Sigmoid colon (tissue), 7 donors: ENCODE data around the gene C2orf49. TPM values are rescaled to one million over a fixed set of nuclear protein-coding genes. Genes with fewer than 3 reads are reported as not detected.

ENCODE experiments used
- DNase-seq: peaks from one replicate; pipeline ENCODE4 v3.0.0-alpha.2; 2019
- H3K27ac ChIP-seq, 4 donors: fragments of 200-600 bp; sonication (generic); one replicate each; pipeline ENCODE4 v1.5.1; 2016 to 2019; ENCODE audit warnings: mild to moderate bottlenecking in 1 of 4
- H3K27me3 ChIP-seq, 3 donors: fragments of 200-600 bp; sonication (generic); one replicate each; pipeline ENCODE4 v1.5.1; 2019; ENCODE audit warnings: mild to moderate bottlenecking in 1 of 3
- H3K36me3 ChIP-seq, 4 donors: fragments of 200-600 bp; sonication (generic); one replicate each; pipeline ENCODE4 v1.5.1; 2016 to 2019
- H3K4me1 ChIP-seq, 4 donors: fragments of 200-600 bp; sonication (generic); one replicate each; pipeline ENCODE4 v1.5.1; 2017 to 2019
- H3K4me3 ChIP-seq, 4 donors: fragments of 200-600 bp; sonication (generic); one replicate each; pipeline ENCODE4 v1.5.1; 2017 to 2019; ENCODE audit warnings: mild to moderate bottlenecking in 2 of 4, moderate library complexity in 1 of 4
- H3K9me3 ChIP-seq, 4 donors: fragments of 200-600 bp in 3 of 4; sonication (generic) in 3 of 4; one replicate each; pipeline versions ENCODE4 v1.5.1 to v1.6.1; 2013 to 2019
- CTCF ChIP-seq, 4 experiments: fragments of 450-650 bp in 3 of 4; fragments of 200-600 bp in 1 of 4; IDR thresholded peaks; one replicate each; pipeline ENCODE4 v1.5.1; 2016 to 2019; ENCODE audit warnings: antibody characterized with exemption in 4 of 4, mild to moderate bottlenecking in 3 of 4, moderate library complexity in 2 of 4
- EP300 ChIP-seq, 4 donors: sonication (generic); formaldehyde crosslinking; IDR thresholded peaks; one replicate each; pipeline ENCODE4 v1.6.1; 2017; ENCODE audit warnings: antibody characterized with exemption in 4 of 4
- POLR2A ChIP-seq, 2 donors: fragments of 450-650 bp; IDR thresholded peaks; one replicate each; pipeline ENCODE4 v1.6.1; 2016; ENCODE audit warnings: antibody characterized with exemption in 2 of 2, mild to moderate bottlenecking in 2 of 2, moderate library complexity in 2 of 2
- POLR2AphosphoS5 ChIP-seq, 4 donors: sonication (generic); formaldehyde crosslinking; IDR thresholded peaks; one replicate each; pipeline ENCODE4 v1.6.1; 2017; ENCODE audit warnings: antibody characterized with exemption in 4 of 4
- WGBS, 2 donors: extraction: QIAGEN DNeasy Blood & Tissue Kit; methylation state at CpG; one replicate each; pipeline ENCODE4 v1.1.7; 2013; 5-methylcytosine and 5-hydroxymethylcytosine counted together
- intact Hi-C: fragments of 100-400 bp; cut with DNase I; formaldehyde crosslinking; loops from one replicate; pipeline ENCODE4 v1.15.1; 2023
- polyA plus RNA-seq, 3 donors: library from polyadenylated mRNA; stranded (reverse); fragments of 200-250 nt; gene quantifications; one replicate each; pipeline ENCODE4 v1.2.3, GENCODE V29; 2013
- total RNA-seq, 4 donors: library from RNA; depleted of rRNA; stranded (reverse); fragments of >200 nt; gene quantifications; one replicate each; pipeline ENCODE4 v1.1.0, GENCODE V29; 2016
- donor health status: healthy with polysubstance abuse.
- donor health status: Bipolar disorder and iron deficiency.
- donor health status: healthy.

C2orf49 gene
- total and polyA plus RNA-seq, 7 donors, result 8.3 to 22.5 (median 15.7) TPM

- Histone ChIP-seq H3K4me3 (no peak overlapping the region), H3K4me1 (no peaks in the 10 kb centered on the region), H3K27me3 (no peaks in the 10 kb centered on the region), H3K27ac (no peak overlapping the region), H3K36me3 (peaks cover 5 to 84% (median 16%) of the 10 kb centered on the region in 4 donors), H3K9me3 (no peaks in the 10 kb centered on the region)
- TF ChIP-seq POLR2A (IDR thresholded peaks at IDR 0.05), result no peak
- TF ChIP-seq CTCF (IDR thresholded peaks at IDR 0.05), result no peak
- TF ChIP-seq EP300 (IDR thresholded peaks at IDR 0.05), result no peak
- TF ChIP-seq POLR2AphosphoS5 (IDR thresholded peaks at IDR 0.05), result no peak
- intact Hi-C loops, result no loop called here
- 95 to 98% methylated on average over 2 of the region's 2 CpGs for WGBS, 2 donors
- DNase-seq, result no peak
These were observed 45.4 kb upstream of the C2orf49 start for GRCh38 chr2:105291981-105292380.

- DNase-seq, result no peak
- Histone ChIP-seq H3K4me1 (no peaks in the 10 kb centered on the region), H3K27ac (no peak overlapping the region), H3K36me3 (peaks cover 5 to 86% (median 27%) of the 10 kb centered on the region in 4 donors), H3K9me3 (no peaks in the 10 kb centered on the region), H3K4me3 (no peak overlapping the region), H3K27me3 (no peaks in the 10 kb centered on the region)
- intact Hi-C loops, result no loop called here
- TF ChIP-seq POLR2A (IDR thresholded peaks at IDR 0.05) (no peak), EP300 (IDR thresholded peaks at IDR 0.05) (no peak), POLR2AphosphoS5 (IDR thresholded peaks at IDR 0.05) (no peak), CTCF (IDR thresholded peaks at IDR 0.05) (no peak)
- 91 to 95% methylated on average over 6 of the region's 6 CpGs for WGBS, 2 donors
These were observed 43.3 kb upstream of the C2orf49 start for GRCh38 chr2:105294046-105294445.

GRCh38 chr2:105294844-105295481 lies 42.4 kb upstream of the C2orf49 start:
- H3K27ac ChIP-seq, result no peak overlapping the region
- no peak for DNase-seq
- no peak overlapping the region for H3K4me3 ChIP-seq
- peak in 1 of 4 experiments; percentile 19 for TF ChIP-seq CTCF (IDR thresholded peaks at IDR 0.05)
- TF ChIP-seq POLR2AphosphoS5 (IDR thresholded peaks at IDR 0.05), result no peak
- no peak for TF ChIP-seq EP300 (IDR thresholded peaks at IDR 0.05)
- TF ChIP-seq POLR2A (IDR thresholded peaks at IDR 0.05), result no peak
- H3K27me3 ChIP-seq, result no peaks in the 10 kb centered on the region
- no peaks in the 10 kb centered on the region for H3K9me3 ChIP-seq
- WGBS, 2 donors, result 53 to 73% methylated on average over 5 of the region's 5 CpGs
- intact Hi-C loops, result no loop called here
- H3K4me1 ChIP-seq, result no peaks in the 10 kb centered on the region
- peaks cover under 1 to 79% (median 27%) of the 10 kb centered on the region in 4 donors for H3K36me3 ChIP-seq

- Histone ChIP-seq H3K36me3 (peaks cover 0 to 72% (median 24%) of the 10 kb centered on the region in 4 donors), H3K4me1 (no peaks in the 10 kb centered on the region), H3K27me3 (no peaks in the 10 kb centered on the region), H3K9me3 (no peaks in the 10 kb centered on the region), H3K27ac (no peak overlapping the region), H3K4me3 (no peak overlapping the region)
- DNase-seq, result no peak
- intact Hi-C loops, result no loop called here
- TF ChIP-seq POLR2A (IDR thresholded peaks at IDR 0.05) (no peak), EP300 (IDR thresholded peaks at IDR 0.05) (no peak), POLR2AphosphoS5 (IDR thresholded peaks at IDR 0.05) (no peak), CTCF (IDR thresholded peaks at IDR 0.05) (no peak)
- WGBS, 2 donors, result 23 to 73% methylated on average over 7 of the region's 7 CpGs
These were observed 41.2 kb upstream of the C2orf49 start for GRCh38 chr2:105296017-105296611.
